ENCODE measurements around the gene OFD1.

The OFD1 gene

DNA sequence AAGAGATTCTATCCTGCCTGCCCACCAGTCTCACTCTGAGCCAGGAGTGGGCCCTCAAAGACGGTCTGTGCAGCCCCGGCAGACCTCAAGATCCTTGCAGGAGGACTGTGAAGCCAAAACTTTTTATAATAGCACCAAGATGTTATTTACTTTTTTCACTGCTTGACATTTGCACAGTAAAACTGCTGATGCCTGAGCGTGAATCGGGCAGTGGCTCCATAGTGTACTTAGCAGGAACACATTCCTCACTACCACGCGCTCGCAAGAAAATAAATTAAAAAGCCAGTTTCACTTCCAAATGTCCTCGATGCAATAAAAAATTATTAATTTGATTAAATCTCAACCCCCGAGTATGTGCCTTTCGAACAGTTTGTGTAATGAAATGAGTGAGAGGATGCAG, 59.9 kb downstream of the OFD1 start:
- in situ Hi-C loops (cut with HindIII; ENCODE audit: low sequenced_read_pairs), result no loop called here
- H3K4me3 ChIP-seq (ENCODE audit: low read depth, low read length), result no peak overlapping the region
- TF ChIP-seq, protein P1, sequence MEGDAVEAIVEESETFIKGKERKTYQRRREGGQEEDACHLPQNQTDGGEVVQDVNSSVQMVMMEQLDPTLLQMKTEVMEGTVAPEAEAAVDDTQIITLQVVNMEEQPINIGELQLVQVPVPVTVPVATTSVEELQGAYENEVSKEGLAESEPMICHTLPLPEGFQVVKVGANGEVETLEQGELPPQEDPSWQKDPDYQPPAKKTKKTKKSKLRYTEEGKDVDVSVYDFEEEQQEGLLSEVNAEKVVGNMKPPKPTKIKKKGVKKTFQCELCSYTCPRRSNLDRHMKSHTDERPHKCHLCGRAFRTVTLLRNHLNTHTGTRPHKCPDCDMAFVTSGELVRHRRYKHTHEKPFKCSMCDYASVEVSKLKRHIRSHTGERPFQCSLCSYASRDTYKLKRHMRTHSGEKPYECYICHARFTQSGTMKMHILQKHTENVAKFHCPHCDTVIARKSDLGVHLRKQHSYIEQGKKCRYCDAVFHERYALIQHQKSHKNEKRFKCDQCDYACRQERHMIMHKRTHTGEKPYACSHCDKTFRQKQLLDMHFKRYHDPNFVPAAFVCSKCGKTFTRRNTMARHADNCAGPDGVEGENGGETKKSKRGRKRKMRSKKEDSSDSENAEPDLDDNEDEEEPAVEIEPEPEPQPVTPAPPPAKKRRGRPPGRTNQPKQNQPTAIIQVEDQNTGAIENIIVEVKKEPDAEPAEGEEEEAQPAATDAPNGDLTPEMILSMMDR (IDR thresholded peaks at IDR 0.05; ENCODE audit: low read depth, low read length), result no peak
- DNase-seq (ENCODE audit: low read depth, low spot score), result no peak

DNA sequence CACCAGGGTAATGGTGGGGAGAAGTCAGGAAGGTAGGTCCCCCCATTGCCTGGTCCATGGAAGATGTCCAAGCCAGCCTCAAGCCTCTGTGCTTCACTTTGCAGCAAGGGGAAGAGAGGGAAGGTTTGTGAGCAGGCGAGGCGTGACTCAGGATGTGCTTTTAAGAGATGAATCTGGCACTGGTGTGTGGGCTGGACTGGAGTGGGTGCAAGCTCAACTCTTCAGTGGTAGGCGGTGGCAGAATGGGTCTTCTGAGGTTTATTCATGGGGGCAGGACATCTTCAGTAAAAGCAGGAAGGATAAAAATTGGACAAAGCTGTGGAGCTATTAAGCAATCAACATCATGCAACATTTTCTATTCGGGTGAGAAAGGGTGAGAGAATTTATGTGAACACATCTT, 63.0 kb downstream of the OFD1 start:
- TF ChIP-seq, protein P1 (IDR thresholded peaks at IDR 0.05; ENCODE audit: low read depth, low read length), result no peak
- in situ Hi-C loops (cut with HindIII; ENCODE audit: low sequenced_read_pairs), result no loop called here
- no peak overlapping the region for H3K4me3 ChIP-seq (ENCODE audit: low read depth, low read length)
- no peak for DNase-seq (ENCODE audit: low read depth, low spot score)

DNA sequence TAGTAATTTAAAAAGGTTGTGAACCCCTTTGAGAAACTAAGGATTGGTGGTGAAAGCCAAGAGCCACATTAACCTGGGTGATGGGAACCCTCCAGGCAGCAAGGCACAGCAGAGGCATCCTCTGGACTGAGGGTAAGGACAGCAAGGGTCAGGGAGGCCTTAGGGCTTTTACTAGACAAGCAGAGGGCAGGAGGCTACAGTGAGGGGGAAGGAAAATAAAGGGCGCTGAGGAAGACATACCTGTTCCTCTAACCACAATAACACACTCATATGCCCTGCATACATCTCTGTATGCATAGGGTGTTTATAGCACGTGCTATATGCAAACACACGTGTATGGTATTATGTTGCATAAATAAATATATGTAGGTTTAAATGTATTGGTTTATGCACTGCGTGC, 63.6 kb downstream of the OFD1 start:
- in situ Hi-C loops (cut with HindIII; ENCODE audit: low sequenced_read_pairs), result no loop called here
- no peak overlapping the region for H3K4me3 ChIP-seq (ENCODE audit: low read depth, low read length)
- no peak for DNase-seq (ENCODE audit: low read depth, low spot score)
- TF ChIP-seq, protein P1 (IDR thresholded peaks at IDR 0.05; ENCODE audit: low read depth, low read length), result no peak

DNA sequence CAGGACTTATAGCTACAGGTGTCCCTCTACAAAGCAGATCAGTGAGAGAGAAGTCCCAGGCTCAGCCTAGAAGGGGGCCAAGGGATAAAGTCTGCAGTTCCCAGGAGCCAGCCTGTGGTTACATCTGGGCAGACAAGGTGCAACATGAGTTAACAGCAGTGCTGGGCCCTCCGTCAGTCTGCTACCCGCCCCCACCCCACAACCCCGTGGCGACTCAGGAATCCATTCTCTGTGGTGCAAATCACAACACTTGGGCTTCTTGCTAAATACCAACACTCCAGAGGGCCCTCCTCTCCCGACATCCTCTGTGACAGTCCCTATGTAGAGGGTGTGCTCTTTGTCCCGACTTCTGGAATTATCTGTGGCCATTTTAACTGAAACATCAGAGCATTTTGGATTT, 68.6 kb downstream of the OFD1 start:
- in situ Hi-C loops (cut with HindIII; ENCODE audit: low sequenced_read_pairs), result no loop called here
- TF ChIP-seq, protein P1 (IDR thresholded peaks at IDR 0.05; ENCODE audit: low read depth, low read length), result no peak
- H3K4me3 ChIP-seq (ENCODE audit: low read depth, low read length), result no peak overlapping the region
- DNase-seq (ENCODE audit: low read depth, low spot score), result no peak

DNA sequence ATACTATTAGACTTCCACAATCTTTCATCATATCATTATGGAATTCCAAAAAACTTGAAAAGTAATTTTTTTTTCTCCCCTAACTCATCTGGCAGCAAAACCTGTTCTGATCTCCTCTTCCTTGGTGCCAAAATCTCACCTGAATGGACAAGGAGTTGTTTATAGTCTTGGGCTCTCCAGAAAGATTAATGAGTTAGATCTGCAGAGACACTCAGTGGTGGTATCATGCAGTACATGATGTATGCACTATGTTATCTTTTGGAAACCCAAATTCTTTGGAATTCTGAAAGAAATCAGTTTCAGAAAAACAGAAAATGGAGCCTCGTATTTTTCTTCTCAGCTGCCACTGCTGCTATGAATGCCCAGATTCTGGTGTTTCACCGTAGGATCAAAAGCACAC, 70.7 kb downstream of the OFD1 start:
- TF ChIP-seq, protein P1 (IDR thresholded peaks at IDR 0.05; ENCODE audit: low read depth, low read length), result no peak
- in situ Hi-C loops (cut with HindIII; ENCODE audit: low sequenced_read_pairs), result no loop called here
- no peak for DNase-seq (ENCODE audit: low read depth, low spot score)
- no peak overlapping the region for H3K4me3 ChIP-seq (ENCODE audit: low read depth, low read length)

DNA sequence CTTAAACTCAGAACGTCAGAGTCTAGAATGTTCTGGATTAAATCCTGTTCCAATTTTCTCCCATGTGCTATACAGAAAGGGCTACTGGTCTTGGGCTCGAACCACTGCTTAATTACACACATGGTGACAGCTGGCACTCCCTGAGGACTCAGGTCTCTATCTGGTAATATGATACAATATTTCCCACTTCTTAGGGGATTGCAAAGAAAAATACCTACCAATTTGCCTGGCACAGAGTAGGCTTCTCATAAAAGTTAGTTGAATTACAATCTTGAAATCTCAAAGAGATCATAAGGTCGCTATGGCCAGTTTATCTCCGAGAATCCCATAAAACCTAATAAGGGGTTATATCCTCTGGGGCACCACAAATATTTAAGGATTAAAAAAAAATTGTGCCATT, 73.7 kb downstream of the OFD1 start:
- DNase-seq (ENCODE audit: low read depth, low spot score), result no peak
- no peak overlapping the region for H3K4me3 ChIP-seq (ENCODE audit: low read depth, low read length)
- in situ Hi-C loops (cut with HindIII; ENCODE audit: low sequenced_read_pairs), result no loop called here
- TF ChIP-seq, protein P1 (IDR thresholded peaks at IDR 0.05; ENCODE audit: low read depth, low read length), result no peak

DNA sequence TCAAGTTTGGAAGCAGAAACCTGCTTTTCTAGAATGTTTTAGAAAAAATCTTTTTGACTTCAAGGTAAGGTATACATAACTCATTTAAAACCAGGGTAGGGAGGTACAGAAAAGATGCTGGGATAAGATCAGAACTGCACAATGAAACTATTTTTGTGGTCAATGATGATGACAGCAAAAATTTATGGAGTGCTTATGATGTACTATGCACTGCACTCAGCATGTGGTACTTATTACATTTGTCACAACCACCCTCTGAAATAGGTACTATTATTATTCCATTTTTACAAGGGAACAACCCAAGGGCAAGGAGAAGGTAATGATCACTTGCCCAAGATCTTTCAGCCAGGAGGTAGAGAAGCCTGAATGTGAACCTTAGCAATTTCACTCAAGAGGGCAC, 74.3 kb downstream of the OFD1 start:
- DNase-seq (ENCODE audit: low read depth, low spot score), result no peak
- TF ChIP-seq, protein P1 (IDR thresholded peaks at IDR 0.05; ENCODE audit: low read depth, low read length), result no peak
- in situ Hi-C loops (cut with HindIII; ENCODE audit: low sequenced_read_pairs), result no loop called here
- H3K4me3 ChIP-seq (ENCODE audit: low read depth, low read length), result no peak overlapping the region

Data from astrocyte of the spinal cord (primary cell).